Epidermal melanocyte (primary cell): ENCODE data around the gene BPIFB2.

Experiments
- DNase-seq: peaks from one replicate; pipeline ENCODE4 v3.0.0; 2011; ENCODE audit warnings: low spot score; ENCODE audit not compliant: insufficient read length

BPIFB2 gene

DNA sequence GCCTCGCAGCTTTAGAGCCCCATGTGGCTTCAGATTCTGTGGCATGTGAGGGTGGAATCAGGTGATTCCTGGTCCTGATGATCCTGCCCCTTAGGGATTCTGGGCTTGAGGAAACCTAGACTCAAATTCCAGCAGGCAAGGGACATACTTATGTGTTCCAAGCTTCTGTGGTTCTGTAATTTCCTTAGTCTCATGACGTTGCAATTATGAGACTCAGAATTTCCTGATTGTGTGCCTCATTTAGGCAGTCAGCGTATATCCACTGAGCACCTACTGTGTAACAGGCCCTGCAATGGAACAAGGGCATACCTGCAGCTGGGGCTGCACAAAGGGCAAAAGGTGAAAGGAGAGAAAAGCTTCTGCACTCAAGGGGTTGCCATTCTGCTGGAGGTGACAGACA lies 60.3 kb downstream of the BPIFB2 start:
- no peak for DNase-seq

DNA sequence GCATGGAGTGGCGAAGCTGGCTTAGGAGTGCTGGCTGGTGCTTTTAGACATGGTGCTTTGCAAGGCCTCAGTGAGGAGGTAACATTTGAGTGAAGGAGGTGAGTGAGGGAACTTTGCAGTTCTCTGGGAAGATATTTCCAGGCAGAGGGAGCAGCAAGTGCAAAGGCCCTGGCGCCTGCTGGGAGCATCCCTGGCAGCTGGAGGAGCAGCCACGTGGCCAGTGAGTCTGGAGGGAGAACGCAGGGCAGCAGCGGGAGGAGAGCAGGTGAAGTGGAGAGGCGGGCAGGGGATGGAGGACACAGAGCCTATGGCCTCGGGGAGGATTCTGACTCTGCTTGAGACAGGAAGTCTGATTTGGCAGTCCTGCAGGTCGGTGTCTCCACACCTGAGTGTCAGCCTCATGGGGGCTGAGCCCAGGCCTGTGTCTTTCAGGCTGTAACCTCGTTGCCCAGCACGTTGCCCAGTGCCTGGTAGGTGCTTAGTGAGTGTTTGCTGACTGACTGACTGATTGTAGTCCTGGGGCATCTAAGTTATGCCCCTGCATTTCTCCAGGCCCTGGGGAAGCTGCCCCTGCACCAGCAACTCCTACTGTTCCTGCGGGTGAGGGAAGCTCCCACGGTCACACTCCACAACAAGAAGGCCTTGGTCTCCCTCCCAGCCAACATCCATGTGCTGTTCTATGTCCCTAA lies 60.9 kb downstream of the BPIFB2 start:
- DNase-seq: no peak

DNA sequence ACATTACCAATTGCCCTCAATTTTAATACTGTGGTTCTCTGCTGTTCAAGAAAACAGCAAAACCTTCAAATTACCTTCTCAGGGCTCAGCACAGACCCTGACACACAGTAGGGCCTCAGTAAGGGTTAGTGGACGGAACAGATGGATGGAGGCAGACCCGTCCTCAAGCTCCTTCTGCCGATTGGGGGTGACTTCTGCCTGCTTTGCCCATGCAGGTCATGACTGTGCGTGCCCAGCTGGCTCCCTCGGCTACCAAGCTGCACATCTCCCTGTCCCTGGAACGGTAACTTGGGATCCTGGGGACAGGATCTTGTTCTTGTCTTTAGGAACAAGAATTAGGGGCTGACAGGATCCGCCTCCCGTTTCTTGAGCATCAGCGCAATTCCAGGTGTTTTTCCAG lies 62.2 kb downstream of the BPIFB2 start:
- no peak for DNase-seq

GRCh38 chr20:33070111-33071053 lies 62.9 kb downstream of the BPIFB2 start:
- no peak for DNase-seq

GRCh38 chr20:33071198-33071597 lies 63.7 kb downstream of the BPIFB2 start:
- DNase-seq: no peak

DNA sequence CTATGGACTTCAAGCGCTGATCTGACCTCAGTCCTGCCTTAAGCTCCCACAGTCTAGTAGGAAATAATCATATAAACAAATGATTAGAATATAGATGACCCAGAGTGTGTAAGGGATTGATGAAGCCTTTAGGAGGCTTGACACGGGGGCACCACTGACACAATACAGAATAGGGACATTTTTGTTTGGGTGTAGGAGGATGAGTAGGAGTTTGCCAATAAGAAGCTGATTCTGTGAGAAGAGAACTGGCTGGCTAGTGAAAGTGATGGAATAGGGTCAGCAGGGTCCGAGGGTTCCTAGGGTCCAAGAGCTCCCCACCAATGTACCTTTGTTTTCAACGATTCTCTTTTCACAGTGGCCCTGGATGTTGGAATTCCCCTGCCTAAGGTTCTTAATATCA lies 64.9 kb downstream of the BPIFB2 start:
- DNase-seq: no peak

- no peak for DNase-seq
Measured at GRCh38 chr20:33072813-33073212, 65.3 kb downstream of the BPIFB2 start.
